Suprapubic skin (tissue), 4 donors: ENCODE results near the gene KRT27. TPM values are rescaled to one million over a fixed set of nuclear protein-coding genes. Genes with fewer than 3 reads are reported as not detected.
A peak's percentile ranks its signal among the peaks of the same experiment; 100 is the strongest.

Source experiments
- DNase-seq, 2 donors: peaks; one replicate each; pipeline ENCODE4 v3.0.0-alpha.2; 2019; ENCODE audit warnings: low spot score in 2 of 2
- H3K27ac ChIP-seq: fragments of 200-600 bp; sonication (generic); one replicate; pipeline ENCODE4 v1.5.1; 2019
- H3K27me3 ChIP-seq: fragments of 200-600 bp; sonication (generic); one replicate; pipeline ENCODE4 v1.5.1; 2019
- H3K36me3 ChIP-seq: fragments of 200-600 bp; sonication (generic); one replicate; pipeline ENCODE4 v1.5.1; 2019
- H3K4me1 ChIP-seq: fragments of 200-600 bp; sonication (generic); one replicate; pipeline ENCODE4 v1.5.1; 2019
- H3K4me3 ChIP-seq: fragments of 200-600 bp; sonication (generic); one replicate; pipeline ENCODE4 v1.5.1; 2019; ENCODE audit warnings: mild to moderate bottlenecking
- H3K9me3 ChIP-seq: fragments of 200-600 bp; sonication (generic); one replicate; pipeline ENCODE4 v1.5.1; 2019
- EP300 ChIP-seq: sonication (generic); formaldehyde crosslinking; IDR thresholded peaks from one replicate; pipeline ENCODE4 v1.6.1; 2017; ENCODE audit warnings: antibody characterized with exemption
- POLR2A ChIP-seq, 2 donors: fragments of 450-650 bp; IDR thresholded peaks; one replicate each; pipeline ENCODE4 v1.6.1; 2017; ENCODE audit warnings: antibody characterized with exemption in 2 of 2, mild to moderate bottlenecking in 2 of 2, moderate library complexity in 2 of 2
- POLR2AphosphoS5 ChIP-seq, 3 donors: sonication (generic); formaldehyde crosslinking; IDR thresholded peaks; one replicate each; pipeline ENCODE4 v1.6.1; 2017; ENCODE audit warnings: antibody characterized with exemption in 3 of 3
- WGBS: methylation state at CpG from one replicate; pipeline ENCODE4 v1.1.5; 2018; 5-methylcytosine and 5-hydroxymethylcytosine counted together
- total RNA-seq, 4 donors: library from RNA; depleted of rRNA; stranded (reverse); fragments of >200 nt; gene quantifications; one replicate each; pipeline ENCODE4 v1.1.0, GENCODE V29; 2016
- TF ChIP-seq, protein P1 (sequence below), 2 donors: fragments of 200-600 bp in 1 of 2; fragments of 450-650 bp in 1 of 2; sonication (generic) in 1 of 2; IDR thresholded peaks; one replicate each; pipeline ENCODE4 v1.5.1; 2016 to 2019; ENCODE audit warnings: antibody characterized with exemption in 2 of 2, mild to moderate bottlenecking in 1 of 2, moderate library complexity in 1 of 2

Gene KRT27
- total RNA-seq, 4 donors from 2014 or later = 1.9 to 150 (median 39.1) TPM

DNA sequence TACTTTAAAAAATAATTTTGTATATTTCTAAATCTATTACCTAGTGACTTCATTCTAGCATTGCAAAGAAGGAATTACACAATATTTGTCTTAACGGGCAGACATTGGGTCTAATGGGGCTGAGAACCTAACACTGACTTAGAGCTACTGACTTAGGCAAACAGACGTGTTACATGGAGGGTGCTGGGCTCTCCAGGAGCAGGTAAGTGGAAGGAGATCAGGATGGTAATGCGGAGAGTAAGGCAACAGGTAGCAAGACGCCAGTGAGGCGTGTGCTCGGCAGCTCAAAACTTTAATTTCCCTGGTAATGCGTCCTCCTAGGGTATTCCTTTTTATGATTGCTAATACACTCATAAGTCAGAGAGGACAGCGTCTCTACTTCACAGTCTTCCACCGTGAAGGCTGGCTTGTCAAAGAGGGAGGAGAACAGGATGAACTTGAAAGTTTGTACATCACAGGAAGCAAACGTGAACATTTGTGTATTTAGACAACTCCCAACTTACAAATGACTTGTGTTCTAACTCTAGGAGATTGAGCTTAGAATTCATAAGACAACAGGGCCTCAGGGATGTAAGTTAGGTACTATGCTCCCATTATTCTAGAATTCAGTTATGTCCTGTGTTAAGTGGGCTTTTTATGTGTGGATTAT is 12.8 kb upstream of the KRT27 start:
- no peaks in the 10 kb centered on the region for H3K36me3 ChIP-seq
- 75% methylated on average over 10 of the region's 10 CpGs for WGBS
- H3K27me3 ChIP-seq = peaks cover 19% of the 10 kb centered on the region
- TF ChIP-seq POLR2AphosphoS5 (IDR thresholded peaks at IDR 0.05) = no peak
- TF ChIP-seq EP300 = no peak
- TF ChIP-seq, protein P1, sequence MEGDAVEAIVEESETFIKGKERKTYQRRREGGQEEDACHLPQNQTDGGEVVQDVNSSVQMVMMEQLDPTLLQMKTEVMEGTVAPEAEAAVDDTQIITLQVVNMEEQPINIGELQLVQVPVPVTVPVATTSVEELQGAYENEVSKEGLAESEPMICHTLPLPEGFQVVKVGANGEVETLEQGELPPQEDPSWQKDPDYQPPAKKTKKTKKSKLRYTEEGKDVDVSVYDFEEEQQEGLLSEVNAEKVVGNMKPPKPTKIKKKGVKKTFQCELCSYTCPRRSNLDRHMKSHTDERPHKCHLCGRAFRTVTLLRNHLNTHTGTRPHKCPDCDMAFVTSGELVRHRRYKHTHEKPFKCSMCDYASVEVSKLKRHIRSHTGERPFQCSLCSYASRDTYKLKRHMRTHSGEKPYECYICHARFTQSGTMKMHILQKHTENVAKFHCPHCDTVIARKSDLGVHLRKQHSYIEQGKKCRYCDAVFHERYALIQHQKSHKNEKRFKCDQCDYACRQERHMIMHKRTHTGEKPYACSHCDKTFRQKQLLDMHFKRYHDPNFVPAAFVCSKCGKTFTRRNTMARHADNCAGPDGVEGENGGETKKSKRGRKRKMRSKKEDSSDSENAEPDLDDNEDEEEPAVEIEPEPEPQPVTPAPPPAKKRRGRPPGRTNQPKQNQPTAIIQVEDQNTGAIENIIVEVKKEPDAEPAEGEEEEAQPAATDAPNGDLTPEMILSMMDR (IDR thresholded peaks at IDR 0.05) = no peak
- no peak for TF ChIP-seq POLR2A (IDR thresholded peaks at IDR 0.05)
- peaks cover 12% of the 10 kb centered on the region for H3K4me1 ChIP-seq
- H3K4me3 ChIP-seq = no peak overlapping the region
- no peak overlapping the region for H3K27ac ChIP-seq
- no peaks in the 10 kb centered on the region for H3K9me3 ChIP-seq
- no peak for DNase-seq

DNA sequence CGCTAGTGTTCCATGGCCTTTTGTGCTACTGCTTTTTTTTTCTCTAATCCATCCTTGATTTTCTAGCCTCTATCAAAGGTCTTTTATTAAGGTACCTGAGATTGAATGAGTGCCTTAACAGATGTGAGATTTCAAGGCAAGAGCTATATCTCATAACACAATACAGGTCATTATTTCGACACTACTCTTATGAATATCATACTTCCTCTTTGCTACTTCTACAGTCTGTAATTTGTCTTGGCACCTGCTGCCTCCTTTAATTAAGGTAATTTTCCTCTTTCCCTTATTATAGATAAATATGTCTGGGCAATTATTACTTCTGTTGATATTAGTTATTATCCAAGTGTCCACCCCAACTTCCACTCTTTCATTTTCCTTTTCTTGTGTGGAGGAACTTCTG is 12.1 kb upstream of the KRT27 start:
- Histone ChIP-seq H3K4me1 (peaks cover 12% of the 10 kb centered on the region), H3K4me3 (no peak overlapping the region), H3K27me3 (peaks cover 16% of the 10 kb centered on the region), H3K27ac (no peak overlapping the region), H3K9me3 (no peaks in the 10 kb centered on the region), H3K36me3 (no peaks in the 10 kb centered on the region)
- DNase-seq = no peak
- no peak for TF ChIP-seq POLR2AphosphoS5 (IDR thresholded peaks at IDR 0.05)
- no peak for TF ChIP-seq EP300
- WGBS = 85% methylated on average over 2 of the region's 2 CpGs

DNA sequence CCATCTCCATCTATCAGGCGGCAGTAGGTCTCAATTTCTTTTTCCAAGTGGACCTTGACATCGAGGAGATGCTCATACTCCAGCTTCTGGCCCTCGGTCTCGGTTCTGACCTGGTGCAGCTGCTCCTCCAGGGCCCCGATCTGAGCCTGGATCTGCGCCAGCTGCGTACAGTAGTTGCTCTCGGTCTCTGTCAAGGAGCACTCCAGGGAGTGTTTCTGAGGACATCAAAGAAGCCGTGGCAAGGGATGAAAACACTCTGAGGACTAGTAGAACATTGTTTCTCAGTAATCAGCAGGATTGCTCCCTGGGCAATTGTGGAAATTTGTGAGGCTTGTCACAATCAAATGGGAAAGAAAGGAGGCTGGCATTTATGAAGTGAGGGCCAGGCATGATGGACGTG is 11.5 kb upstream of the KRT27 start:
- H3K27me3 ChIP-seq = peaks cover 14% of the 10 kb centered on the region
- peaks cover 17% of the 10 kb centered on the region for H3K4me1 ChIP-seq
- no peaks in the 10 kb centered on the region for H3K9me3 ChIP-seq
- no peak overlapping the region for H3K27ac ChIP-seq
- TF ChIP-seq EP300 (no peak), POLR2AphosphoS5 (IDR thresholded peaks at IDR 0.05) (no peak), POLR2A (IDR thresholded peaks at IDR 0.05) (no peak)
- TF ChIP-seq, protein P1 (IDR thresholded peaks at IDR 0.05) = no peak
- H3K36me3 ChIP-seq = no peaks in the 10 kb centered on the region
- DNase-seq = no peak
- no peak overlapping the region for H3K4me3 ChIP-seq
- 55% methylated on average over 10 of the region's 10 CpGs for WGBS

DNA sequence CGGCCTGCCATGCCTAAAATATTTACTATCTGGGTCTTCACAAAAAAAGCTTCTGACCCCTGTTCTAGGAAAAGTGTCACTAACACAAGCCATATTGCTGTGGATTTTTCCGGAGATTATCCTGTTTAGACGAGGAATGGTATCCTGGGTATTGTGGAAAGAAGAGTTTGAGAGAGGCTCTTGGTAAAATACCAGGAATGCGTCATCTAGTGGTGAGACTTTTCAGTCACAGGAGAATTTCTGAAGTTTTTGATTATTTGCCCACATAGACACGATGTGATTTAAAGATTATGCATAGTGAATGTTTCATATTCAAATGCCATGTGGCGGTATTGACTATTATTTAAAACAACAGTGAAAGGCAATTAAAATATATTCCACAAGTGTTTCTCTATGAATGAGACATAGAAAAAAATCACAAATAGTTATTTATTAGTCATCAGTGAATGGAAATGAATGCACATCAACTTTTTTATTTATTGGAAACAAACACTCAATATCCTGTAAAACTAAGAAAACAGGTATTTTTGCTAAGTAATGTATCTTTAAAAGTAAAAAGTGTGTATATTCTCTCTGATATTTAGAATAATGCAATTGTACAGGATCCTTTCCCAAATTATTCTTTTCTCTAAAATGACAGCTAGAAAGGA is 9.6 kb upstream of the KRT27 start:
- Histone ChIP-seq H3K27ac (no peak overlapping the region), H3K4me1 (peaks cover 17% of the 10 kb centered on the region), H3K9me3 (no peaks in the 10 kb centered on the region), H3K4me3 (no peak overlapping the region), H3K36me3 (no peaks in the 10 kb centered on the region), H3K27me3 (peaks cover 10% of the 10 kb centered on the region)
- no peak for DNase-seq
- 23% methylated on average over 6 of the region's 6 CpGs for WGBS
- TF ChIP-seq, protein P1 (IDR thresholded peaks at IDR 0.05) = peak; percentile 44 to 55
- TF ChIP-seq POLR2A (IDR thresholded peaks at IDR 0.05) (no peak), EP300 (no peak)

DNA sequence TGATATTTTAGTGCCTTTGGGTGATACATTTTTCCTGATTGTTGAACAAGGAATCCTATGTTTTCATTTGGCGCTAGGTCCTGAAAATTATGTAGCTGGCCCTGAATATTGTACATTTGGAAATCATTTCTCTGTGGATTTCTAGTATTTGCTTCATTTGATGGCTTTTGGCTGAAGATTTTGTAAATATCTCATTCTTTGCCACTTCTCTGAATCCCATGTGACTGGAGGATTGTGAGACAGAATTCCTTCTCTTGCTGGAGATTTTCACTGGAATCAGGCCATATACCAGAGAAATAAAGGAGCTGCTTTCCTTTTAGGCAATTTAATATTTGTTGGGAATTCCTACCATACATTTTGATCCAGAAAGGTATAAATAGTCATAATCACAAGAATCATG is 8.8 kb upstream of the KRT27 start:
- Histone ChIP-seq H3K36me3 (no peaks in the 10 kb centered on the region), H3K9me3 (no peaks in the 10 kb centered on the region), H3K27me3 (peaks cover 2% of the 10 kb centered on the region), H3K4me1 (peaks cover 17% of the 10 kb centered on the region), H3K27ac (no peak overlapping the region), H3K4me3 (no peak overlapping the region)
- TF ChIP-seq POLR2AphosphoS5 (IDR thresholded peaks at IDR 0.05) = no peak
- TF ChIP-seq, protein P1 (IDR thresholded peaks at IDR 0.05) = no peak
- TF ChIP-seq EP300 = no peak
- TF ChIP-seq POLR2A (IDR thresholded peaks at IDR 0.05) = no peak
- no peak for DNase-seq
- 71% methylated on average over 1 of the region's 1 CpG for WGBS
